Osteocyte (in vitro differentiated cells): ENCODE results near the gene HIVEP3. TPM values are rescaled to one million over a fixed set of nuclear protein-coding genes. Genes with fewer than 3 reads are reported as not detected.

Source experiments
- DNase-seq: peaks from one replicate; pipeline ENCODE4 v3.0.0; 2021; ENCODE audit warnings: mixed read lengths; ENCODE audit not compliant: unreplicated experiment; ENCODE audit errors: extremely low spot score
- H3K27ac Mint-ChIP-seq: one replicate; pipeline ENCODE4 v1.8.0; 2021; ENCODE audit warnings: mild to moderate bottlenecking, mixed read lengths; ENCODE audit not compliant: unreplicated experiment
- H3K27me3 Mint-ChIP-seq: one replicate; pipeline ENCODE4 v1.8.0; 2021; ENCODE audit warnings: mixed read lengths; ENCODE audit not compliant: unreplicated experiment
- H3K36me3 Mint-ChIP-seq: one replicate; pipeline ENCODE4 v1.8.0; 2021; ENCODE audit warnings: mixed read lengths; ENCODE audit not compliant: unreplicated experiment
- H3K4me1 Mint-ChIP-seq: one replicate; pipeline ENCODE4 v1.8.0; 2021; ENCODE audit warnings: mixed read lengths; ENCODE audit not compliant: unreplicated experiment
- H3K4me3 Mint-ChIP-seq: one replicate; pipeline ENCODE4 v1.8.0; 2021; ENCODE audit warnings: mild to moderate bottlenecking, moderate library complexity, mixed read lengths; ENCODE audit not compliant: unreplicated experiment
- H3K9me3 Mint-ChIP-seq: one replicate; pipeline ENCODE4 v1.8.0; 2021; ENCODE audit warnings: mixed read lengths; ENCODE audit not compliant: unreplicated experiment
- total RNA-seq: library from RNA; stranded (reverse); gene quantifications from 2 replicates; pipeline ENCODE4 v1.2.1, GENCODE V29; 2021
- TF ChIP-seq, protein P1 (sequence below): fragments of 200-600 bp; sonication (generic); IDR thresholded peaks from 2 replicates; pipeline ENCODE4 v1.5.0; 2021; ENCODE audit warnings: antibody characterized with exemption, mild to moderate bottlenecking, moderate library complexity

The HIVEP3 gene
- total RNA-seq, 1 donor from 2014 or later = 0.97 TPM

GRCh38 chr1:41627491-41628280, 291.0 kb downstream of the HIVEP3 start:
- TF ChIP-seq, protein P1, sequence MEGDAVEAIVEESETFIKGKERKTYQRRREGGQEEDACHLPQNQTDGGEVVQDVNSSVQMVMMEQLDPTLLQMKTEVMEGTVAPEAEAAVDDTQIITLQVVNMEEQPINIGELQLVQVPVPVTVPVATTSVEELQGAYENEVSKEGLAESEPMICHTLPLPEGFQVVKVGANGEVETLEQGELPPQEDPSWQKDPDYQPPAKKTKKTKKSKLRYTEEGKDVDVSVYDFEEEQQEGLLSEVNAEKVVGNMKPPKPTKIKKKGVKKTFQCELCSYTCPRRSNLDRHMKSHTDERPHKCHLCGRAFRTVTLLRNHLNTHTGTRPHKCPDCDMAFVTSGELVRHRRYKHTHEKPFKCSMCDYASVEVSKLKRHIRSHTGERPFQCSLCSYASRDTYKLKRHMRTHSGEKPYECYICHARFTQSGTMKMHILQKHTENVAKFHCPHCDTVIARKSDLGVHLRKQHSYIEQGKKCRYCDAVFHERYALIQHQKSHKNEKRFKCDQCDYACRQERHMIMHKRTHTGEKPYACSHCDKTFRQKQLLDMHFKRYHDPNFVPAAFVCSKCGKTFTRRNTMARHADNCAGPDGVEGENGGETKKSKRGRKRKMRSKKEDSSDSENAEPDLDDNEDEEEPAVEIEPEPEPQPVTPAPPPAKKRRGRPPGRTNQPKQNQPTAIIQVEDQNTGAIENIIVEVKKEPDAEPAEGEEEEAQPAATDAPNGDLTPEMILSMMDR = no peak
- peak overlapping the region; percentile 43 for H3K27ac Mint-ChIP-seq
- H3K4me3 Mint-ChIP-seq = no peak overlapping the region
- H3K36me3 Mint-ChIP-seq = no peaks in the 10 kb centered on the region
- peaks cover 51% of the 10 kb centered on the region for H3K4me1 Mint-ChIP-seq
- no peaks in the 10 kb centered on the region for H3K9me3 Mint-ChIP-seq
- DNase-seq = no peak
- H3K27me3 Mint-ChIP-seq = no peaks in the 10 kb centered on the region

DNA sequence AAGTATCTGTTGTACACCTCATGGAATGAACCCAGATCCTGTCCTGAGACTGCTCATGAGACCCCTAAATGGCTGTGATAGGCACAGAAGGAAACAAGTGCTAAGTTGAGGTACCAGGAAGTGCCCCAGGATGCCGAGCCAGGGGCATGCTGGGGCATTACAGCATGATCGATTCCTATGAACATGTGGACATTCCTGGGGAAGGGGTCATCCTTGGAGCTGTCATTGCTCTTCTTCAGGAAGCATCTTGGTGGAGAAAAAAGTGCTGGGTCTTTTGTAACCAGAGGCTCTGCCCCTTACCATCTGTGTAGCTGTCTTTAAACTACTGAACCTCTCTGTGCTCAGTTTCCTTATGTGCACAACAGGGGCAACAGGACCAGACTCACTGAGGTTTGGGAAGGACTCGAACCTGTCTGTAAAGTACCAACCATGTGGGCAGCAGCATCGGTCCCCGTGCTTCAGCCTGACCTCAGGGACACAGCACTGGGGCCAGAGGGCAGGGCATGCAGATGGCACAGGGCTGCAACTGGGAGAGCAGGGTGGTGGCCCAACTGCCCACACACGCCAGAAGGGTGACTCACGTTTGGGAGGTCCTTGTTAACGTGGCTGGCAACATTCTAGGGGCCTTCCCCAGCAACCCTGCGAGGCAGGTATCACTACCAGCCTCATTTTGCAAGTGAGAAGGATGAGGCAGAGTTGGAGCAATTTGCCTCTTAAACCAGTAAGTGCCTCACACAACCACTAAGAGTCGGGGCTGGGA, 291.9 kb downstream of the HIVEP3 start:
- TF ChIP-seq, protein P1 = no peak
- H3K9me3 Mint-ChIP-seq = no peaks in the 10 kb centered on the region
- H3K4me3 Mint-ChIP-seq = no peak overlapping the region
- no peaks in the 10 kb centered on the region for H3K36me3 Mint-ChIP-seq
- peak; percentile 68 for DNase-seq
- H3K27ac Mint-ChIP-seq = no peak overlapping the region
- H3K4me1 Mint-ChIP-seq = peaks cover 55% of the 10 kb centered on the region
- H3K27me3 Mint-ChIP-seq = no peaks in the 10 kb centered on the region

GRCh38 chr1:41626146-41626545, 292.6 kb downstream of the HIVEP3 start:
- Mint-ChIP-seq H3K9me3 (no peaks in the 10 kb centered on the region), H3K27ac (no peak overlapping the region), H3K27me3 (no peaks in the 10 kb centered on the region), H3K36me3 (no peaks in the 10 kb centered on the region), H3K4me1 (peaks cover 51% of the 10 kb centered on the region), H3K4me3 (no peak overlapping the region)
- TF ChIP-seq, protein P1 = no peak
- peak; percentile 75 for DNase-seq

- DNase-seq = peak; percentile 65
- Mint-ChIP-seq H3K36me3 (no peaks in the 10 kb centered on the region), H3K4me3 (no peak overlapping the region), H3K27ac (no peak overlapping the region), H3K9me3 (no peaks in the 10 kb centered on the region), H3K4me1 (peaks cover 37% of the 10 kb centered on the region), H3K27me3 (no peaks in the 10 kb centered on the region)
- TF ChIP-seq, protein P1 = no peak
Measured at GRCh38 chr1:41623736-41624135, 295.0 kb downstream of the HIVEP3 start.
